IPS-20b (cell line): ENCODE data around the gene PTBP1.

ENCODE experiments used
- H3K27ac ChIP-seq: one replicate; pipeline ENCODE4 v1.5.1; 2013; ENCODE audit warnings: low read length
- H3K27me3 ChIP-seq: 2 replicates; pipeline ENCODE4 v1.6.1; 2013; ENCODE audit warnings: mild to moderate bottlenecking, low read length, inconsistent platforms; ENCODE audit not compliant: insufficient read depth
- H3K36me3 ChIP-seq: 2 replicates; pipeline ENCODE4 v1.6.1; 2013; ENCODE audit warnings: low read depth, mild to moderate bottlenecking, inconsistent platforms, low read length, moderate library complexity; ENCODE audit not compliant: insufficient read depth
- H3K4me1 ChIP-seq: 2 replicates; pipeline ENCODE4 v1.6.1; 2013; ENCODE audit warnings: mild to moderate bottlenecking, control low read depth, inconsistent platforms, low read length, moderate library complexity; ENCODE audit not compliant: insufficient read depth
- H3K4me3 ChIP-seq: 2 replicates; pipeline ENCODE4 v1.5.1; 2013; ENCODE audit warnings: mild to moderate bottlenecking, low read length, inconsistent platforms
- H3K9ac ChIP-seq: 2 replicates; pipeline ENCODE4 v1.6.1; 2013; ENCODE audit warnings: low read depth, mild to moderate bottlenecking, inconsistent platforms, low read length, moderate library complexity
- H3K9me3 ChIP-seq: 2 replicates; pipeline ENCODE4 v1.6.1; 2013; ENCODE audit warnings: mild to moderate bottlenecking, low read depth, low read length, inconsistent platforms; ENCODE audit not compliant: insufficient read depth

The PTBP1 gene

DNA sequence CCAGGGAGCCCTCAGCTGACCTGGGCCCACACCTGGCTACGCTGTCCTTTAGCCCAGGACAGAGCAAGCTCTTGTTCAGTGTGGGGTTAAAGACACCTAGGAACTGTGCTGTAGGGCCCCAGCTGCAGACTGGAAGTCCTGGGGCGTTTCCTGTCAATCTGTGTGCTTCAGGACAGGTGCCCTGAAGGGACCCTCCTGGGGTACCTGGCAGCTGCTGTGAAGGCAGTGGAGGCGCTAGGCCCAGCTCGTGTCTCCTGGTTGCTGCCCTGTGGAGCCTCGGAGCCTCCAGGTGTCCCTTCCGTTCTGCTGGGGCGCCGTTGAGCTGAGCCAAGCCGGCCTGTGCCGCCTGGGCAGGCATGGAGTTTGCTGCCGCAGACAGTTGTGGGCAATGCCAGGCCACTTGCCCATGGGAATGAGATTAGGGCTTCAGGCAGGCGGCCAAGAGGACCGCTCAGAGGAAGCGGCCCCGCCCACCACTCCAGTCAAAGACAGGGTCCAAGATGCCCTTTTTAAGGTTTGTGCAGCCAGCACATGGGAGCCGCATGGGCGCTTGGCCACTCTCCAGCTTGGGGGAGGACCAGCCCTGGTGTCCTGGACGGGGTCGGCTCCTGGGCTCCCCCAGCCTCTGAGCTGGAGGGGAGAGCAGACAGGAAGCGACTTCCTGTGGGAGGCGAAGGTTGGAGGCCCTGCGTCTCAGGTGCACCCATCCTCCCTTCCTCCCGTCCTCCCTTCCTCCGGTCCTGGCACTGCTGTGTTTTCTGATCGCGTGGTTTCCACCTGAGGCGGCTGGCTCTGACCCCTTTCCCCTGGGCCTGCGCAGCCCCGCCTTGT lies 4.0 kb downstream of the PTBP1 start:
- Histone ChIP-seq H3K27me3 (no peaks in the 10 kb centered on the region), H3K4me3 (no peak overlapping the region), H3K9me3 (no peaks in the 10 kb centered on the region), H3K27ac (no peak overlapping the region), H3K36me3 (peaks cover 81% of the 10 kb centered on the region), H3K9ac (0 out of 2 replicates have a peak overlapping the region, but pooled peaks have one; percentile 51), H3K4me1 (peaks cover 13% of the 10 kb centered on the region)

DNA sequence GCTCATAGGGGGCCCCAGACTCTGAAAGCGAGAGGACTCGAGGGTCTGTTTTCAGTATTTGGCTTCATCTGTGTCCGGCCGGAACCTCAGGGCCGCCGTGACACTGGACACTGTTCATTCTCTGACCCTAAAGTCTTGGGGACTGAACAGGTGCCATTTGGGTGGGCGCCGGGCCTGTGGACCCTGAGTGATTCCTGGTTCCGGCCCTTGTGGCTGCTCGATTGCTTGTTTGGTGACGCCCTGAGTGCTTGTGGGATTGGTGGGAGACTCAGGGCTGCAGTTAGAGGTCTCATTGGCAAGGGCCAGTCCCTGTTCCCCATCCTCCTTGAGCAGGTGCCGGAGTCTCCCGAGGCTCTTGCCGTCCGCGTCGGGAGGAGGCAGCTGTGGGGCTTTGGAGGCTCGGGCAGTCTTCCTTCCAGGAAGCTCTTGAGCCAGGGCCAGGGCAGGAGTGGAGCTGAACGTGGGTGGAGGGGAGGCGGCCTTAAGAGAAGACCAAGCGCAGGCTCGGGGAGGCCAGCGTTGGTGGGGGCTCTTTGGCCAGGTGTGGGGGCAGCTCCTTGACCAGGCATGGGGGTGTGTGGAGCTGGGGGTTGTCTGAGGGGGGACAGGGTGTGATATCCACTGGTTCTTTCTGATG lies 4.7 kb downstream of the PTBP1 start:
- Histone ChIP-seq H3K27ac (no peak overlapping the region), H3K9ac (peak overlapping the region; percentile 51; the same call in 1 of the 2 replicates), H3K27me3 (no peaks in the 10 kb centered on the region), H3K36me3 (peaks cover 88% of the 10 kb centered on the region), H3K9me3 (no peaks in the 10 kb centered on the region), H3K4me1 (peaks cover 13% of the 10 kb centered on the region), H3K4me3 (no peak overlapping the region)

DNA sequence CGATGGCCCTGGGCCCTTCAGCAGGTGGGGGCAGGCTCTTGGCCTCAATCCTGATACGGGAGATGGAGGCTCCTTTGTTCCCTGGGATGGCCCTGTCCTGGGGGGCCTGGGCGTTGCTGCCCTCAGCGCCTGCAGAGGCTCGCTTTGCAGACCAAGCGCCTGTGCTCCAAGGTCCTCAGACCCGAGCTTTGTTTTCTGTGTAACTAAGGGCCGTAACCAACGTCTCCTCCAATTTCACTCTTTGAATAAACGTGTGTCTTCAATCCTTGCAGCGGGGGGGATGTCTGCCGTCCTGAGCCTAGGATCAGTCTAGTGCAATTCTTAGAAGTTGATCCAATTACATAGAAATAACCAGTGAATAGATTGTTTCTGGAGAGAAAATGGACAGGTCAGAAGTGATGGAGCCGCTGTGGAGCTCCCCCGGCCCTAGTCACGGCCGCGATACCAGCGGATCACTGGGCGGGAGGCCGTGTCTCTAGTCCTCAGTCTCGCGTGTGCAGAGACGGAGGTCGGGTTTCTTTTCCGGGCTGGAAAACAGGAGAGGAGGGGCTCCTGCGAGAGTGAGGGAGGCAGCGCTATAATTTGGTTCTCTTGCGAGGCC lies 5.3 kb downstream of the PTBP1 start:
- peaks cover 94% of the 10 kb centered on the region for H3K36me3 ChIP-seq
- no peaks in the 10 kb centered on the region for H3K27me3 ChIP-seq
- no peak overlapping the region for H3K27ac ChIP-seq
- H3K4me3 ChIP-seq: no peak overlapping the region; the same call in 1 of the 2 replicates
- H3K9me3 ChIP-seq: no peaks in the 10 kb centered on the region
- peak overlapping the region; percentile 51 for H3K9ac ChIP-seq
- H3K4me1 ChIP-seq: peaks cover 13% of the 10 kb centered on the region

DNA sequence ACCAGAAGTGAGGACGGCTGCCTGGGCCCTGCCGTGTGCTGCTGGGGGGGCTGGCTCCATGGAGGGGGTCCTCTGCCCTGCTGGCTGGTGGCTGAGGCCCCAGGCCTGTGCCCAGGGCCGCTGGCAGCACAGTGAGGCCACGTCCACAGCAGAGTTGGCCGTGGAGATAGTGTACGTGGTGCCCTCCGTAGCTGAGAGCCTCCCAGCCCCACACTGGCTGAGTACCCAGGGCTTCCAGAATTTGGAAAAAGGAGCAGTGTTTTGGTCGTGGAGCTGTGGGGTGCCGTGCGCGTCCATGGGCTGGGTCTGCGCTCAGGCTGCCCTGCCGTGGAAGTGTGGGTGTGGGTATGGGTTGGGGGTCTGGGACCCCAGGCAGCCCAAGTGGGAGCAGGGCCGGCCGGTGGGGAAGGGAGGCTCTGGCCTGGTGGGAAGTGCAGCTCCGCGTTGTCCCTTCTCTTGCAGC lies 5.9 kb downstream of the PTBP1 start:
- Histone ChIP-seq H3K27me3 (no peaks in the 10 kb centered on the region), H3K9me3 (no peaks in the 10 kb centered on the region), H3K4me1 (peaks cover 13% of the 10 kb centered on the region), H3K27ac (no peak overlapping the region), H3K36me3 (peaks cover 99% of the 10 kb centered on the region), H3K4me3 (no peak overlapping the region), H3K9ac (no peak overlapping the region)

DNA sequence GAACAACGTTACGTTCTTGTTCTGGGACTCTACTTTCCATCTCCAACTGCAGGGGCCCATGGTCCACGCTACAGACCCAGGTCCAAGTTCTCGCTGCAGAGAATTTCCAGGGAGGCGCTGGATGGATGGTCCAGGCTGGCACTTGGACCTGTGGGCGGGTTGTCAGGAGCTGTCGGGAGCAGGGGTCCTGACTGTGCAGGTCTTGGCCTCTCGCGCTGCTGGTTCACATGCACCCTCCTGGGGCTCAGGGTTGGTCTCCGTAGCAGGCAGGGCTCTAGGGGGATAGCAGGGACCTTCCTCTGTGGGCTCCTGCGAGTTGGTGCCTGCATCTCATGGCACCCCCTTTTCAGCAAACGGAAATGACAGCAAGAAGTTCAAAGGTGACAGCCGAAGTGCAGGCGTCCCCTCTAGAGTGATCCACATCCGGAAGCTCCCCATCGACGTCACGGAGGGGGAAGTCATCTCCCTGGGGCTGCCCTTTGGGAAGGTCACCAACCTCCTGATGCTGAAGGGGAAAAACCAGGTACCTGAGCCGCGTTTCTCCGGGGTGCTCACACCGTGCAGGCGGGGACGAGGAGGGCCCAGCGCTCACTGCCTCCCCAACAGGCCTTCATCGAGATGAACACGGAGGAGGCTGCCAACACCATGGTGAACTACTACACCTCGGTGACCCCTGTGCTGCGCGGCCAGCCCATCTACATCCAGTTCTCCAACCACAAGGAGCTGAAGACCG lies 6.6 kb downstream of the PTBP1 start:
- Histone ChIP-seq H3K27ac (no peak overlapping the region), H3K9me3 (no peaks in the 10 kb centered on the region), H3K4me3 (no peak overlapping the region), H3K9ac (no peak overlapping the region), H3K36me3 (peaks cover 100% of the 10 kb centered on the region), H3K4me1 (peaks cover 13% of the 10 kb centered on the region), H3K27me3 (no peaks in the 10 kb centered on the region)

DNA sequence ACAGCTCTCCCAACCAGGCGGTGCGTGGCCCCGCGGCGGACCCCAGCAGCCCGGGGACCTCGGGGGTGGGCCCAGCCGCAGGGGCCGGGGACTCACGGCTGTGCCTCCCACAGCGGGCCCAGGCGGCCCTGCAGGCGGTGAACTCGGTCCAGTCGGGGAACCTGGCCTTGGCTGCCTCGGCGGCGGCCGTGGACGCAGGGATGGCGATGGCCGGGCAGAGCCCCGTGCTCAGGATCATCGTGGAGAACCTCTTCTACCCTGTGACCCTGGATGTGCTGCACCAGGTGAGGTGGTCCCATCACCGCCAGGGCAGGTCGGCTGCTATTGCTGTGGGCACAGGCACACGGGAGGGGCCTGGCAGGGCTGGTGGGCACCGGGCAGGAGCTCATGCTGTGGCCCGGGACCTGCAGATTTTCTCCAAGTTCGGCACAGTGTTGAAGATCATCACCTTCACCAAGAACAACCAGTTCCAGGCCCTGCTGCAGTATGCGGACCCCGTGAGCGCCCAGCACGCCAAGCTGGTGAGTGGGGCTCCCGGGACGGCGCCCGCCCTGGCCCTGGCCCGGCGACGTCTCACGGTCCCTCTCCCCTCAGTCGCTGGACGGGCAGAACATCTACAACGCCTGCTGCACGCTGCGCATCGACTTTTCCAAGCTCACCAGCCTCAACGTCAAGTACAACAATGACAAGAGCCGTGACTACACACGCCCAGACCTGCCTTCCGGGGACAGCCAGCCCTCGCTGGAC lies 7.3 kb downstream of the PTBP1 start:
- H3K9ac ChIP-seq: no peak overlapping the region
- H3K4me1 ChIP-seq: peaks cover 8% of the 10 kb centered on the region
- H3K9me3 ChIP-seq: no peaks in the 10 kb centered on the region
- H3K27me3 ChIP-seq: no peaks in the 10 kb centered on the region
- H3K4me3 ChIP-seq: no peak overlapping the region
- peaks cover 100% of the 10 kb centered on the region for H3K36me3 ChIP-seq
- H3K27ac ChIP-seq: no peak overlapping the region

DNA sequence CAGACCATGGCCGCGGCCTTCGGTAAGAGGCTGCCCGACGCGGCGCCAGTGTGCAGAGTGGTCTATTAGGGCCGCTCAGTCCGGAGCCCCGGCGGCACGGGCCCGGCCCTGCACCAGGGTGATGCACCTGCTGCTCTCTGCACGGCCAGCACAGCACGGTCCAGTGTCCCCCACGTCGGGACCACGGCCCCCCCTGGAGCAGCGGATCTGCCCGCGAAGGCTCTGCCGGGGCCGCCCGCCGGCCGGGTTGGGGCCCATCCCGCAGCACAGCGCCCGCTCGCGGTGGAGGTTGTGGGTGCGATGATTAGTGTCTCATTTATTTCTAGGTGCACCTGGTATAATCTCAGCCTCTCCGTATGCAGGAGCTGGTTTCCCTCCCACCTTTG lies 7.9 kb downstream of the PTBP1 start:
- Histone ChIP-seq H3K27me3 (no peaks in the 10 kb centered on the region), H3K4me1 (peaks cover 6% of the 10 kb centered on the region), H3K9me3 (no peaks in the 10 kb centered on the region), H3K36me3 (peaks cover 100% of the 10 kb centered on the region), H3K9ac (no peak overlapping the region), H3K4me3 (no peak overlapping the region), H3K27ac (no peak overlapping the region)

DNA sequence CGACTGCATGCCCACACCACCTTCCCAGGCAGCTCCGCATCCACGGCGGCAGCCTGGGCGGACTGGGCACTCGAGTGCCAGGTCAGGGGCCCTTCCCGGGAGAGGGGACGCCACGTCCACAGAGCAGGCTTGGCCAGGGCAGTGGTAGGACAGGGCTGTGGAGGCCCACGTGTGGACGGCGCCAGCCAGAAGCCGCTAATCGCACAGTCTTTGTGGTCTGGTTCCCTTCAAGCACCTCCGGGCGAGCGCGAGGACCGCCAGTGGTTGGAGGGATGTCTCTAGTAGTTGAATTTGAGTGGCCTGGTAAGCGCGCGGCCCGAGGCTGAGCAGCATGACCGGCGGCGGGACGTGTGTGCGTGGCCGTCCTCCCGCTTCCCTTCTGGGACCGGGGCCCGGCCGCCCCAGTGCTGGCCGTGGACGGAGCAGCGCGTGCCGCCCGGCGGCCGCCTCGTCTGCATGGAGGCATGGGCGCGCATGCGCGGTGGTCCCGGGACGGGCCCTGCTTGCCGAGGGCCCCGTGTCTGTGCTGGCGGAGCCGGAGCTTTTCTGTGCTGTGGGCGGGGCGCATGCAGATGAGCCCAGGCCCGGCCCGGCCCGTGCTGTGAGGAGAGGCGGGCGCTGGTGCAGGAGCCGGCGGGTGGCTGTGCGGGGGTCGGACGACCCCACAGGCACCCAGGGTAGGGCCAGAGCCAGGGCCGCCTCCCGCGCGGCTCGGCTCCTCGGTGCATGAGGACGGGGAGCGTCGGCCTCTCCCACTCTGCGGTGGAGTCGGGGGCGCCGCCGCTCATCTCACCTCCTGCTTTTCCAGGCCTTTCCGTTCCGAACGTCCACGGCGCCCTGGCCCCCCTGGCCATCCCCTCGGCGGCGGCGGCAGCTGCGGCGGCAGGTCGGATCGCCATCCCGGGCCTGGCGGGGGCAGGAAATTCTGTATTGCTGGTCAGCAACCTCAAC lies 8.6 kb downstream of the PTBP1 start:
- Histone ChIP-seq H3K4me3 (no peak overlapping the region), H3K9ac (no peak overlapping the region), H3K36me3 (peaks cover 100% of the 10 kb centered on the region), H3K27me3 (no peaks in the 10 kb centered on the region), H3K4me1 (no peaks in the 10 kb centered on the region), H3K27ac (no peak overlapping the region), H3K9me3 (no peaks in the 10 kb centered on the region)

DNA sequence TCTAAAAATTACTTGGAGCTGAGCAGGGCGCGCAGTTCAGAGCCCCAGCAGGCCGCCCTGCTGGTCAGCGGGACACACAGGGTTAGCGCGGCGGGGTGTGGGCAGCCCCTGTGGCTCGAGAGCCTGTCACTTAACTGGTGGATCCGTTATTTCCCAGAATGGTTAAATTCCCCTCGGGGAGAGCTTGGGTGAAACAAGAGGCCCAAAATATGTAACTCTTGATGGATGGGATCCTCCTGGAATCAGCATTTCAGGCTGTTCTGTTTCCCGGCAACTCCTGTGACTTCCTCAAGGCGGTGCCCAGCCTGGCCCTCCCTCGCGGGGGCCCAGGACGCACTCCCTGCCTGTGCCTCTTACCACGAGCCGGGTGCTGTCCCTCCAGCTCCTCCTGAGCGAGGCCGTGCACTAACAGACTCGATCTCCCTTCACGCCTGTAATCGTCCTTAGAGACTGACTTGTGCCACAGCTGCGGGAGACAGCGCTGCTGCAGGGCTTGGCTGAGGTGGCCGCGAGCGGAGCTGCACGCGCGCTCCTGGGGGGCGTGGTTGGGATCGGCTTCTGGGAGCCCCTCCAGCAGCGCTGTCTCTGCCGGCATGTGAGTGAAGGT lies 9.7 kb downstream of the PTBP1 start:
- Histone ChIP-seq H3K4me3 (no peak overlapping the region), H3K9ac (no peak overlapping the region), H3K27me3 (no peaks in the 10 kb centered on the region), H3K4me1 (no peaks in the 10 kb centered on the region), H3K9me3 (no peaks in the 10 kb centered on the region), H3K36me3 (peaks cover 100% of the 10 kb centered on the region), H3K27ac (no peak overlapping the region)
